Prostate gland (tissue), 2 donors: Measurements from ENCODE around the gene CST9L.
"Not testable (repeated sequence)": the region's sequence is repeated elsewhere in the genome, so short reads cannot be mapped to it uniquely, and the experiment has no call there.

ENCODE experiments used
- CTCF ChIP-seq, 4 experiments: fragments of 200-600 bp in 2 of 4; fragments of 450-650 bp in 2 of 4; sonication (generic) in 2 of 4; IDR thresholded peaks; 1 replicate in 3 of 4; 2 replicates in 1 of 4; pipeline ENCODE4 v1.5.1; 2016 to 2019; ENCODE audit warnings: antibody characterized with exemption in 4 of 4, mild to moderate bottlenecking in 2 of 4, moderate library complexity in 2 of 4
- POLR2A ChIP-seq: fragments of 450-650 bp; IDR thresholded peaks from one replicate; pipeline ENCODE4 v1.6.1; 2016; ENCODE audit warnings: antibody characterized with exemption, mild to moderate bottlenecking
- POLR2AphosphoS5 ChIP-seq: sonication (generic); formaldehyde crosslinking; IDR thresholded peaks from one replicate; pipeline ENCODE4 v1.6.1; 2017; ENCODE audit warnings: antibody characterized with exemption

- not testable (repeated sequence) for TF ChIP-seq CTCF (IDR thresholded peaks at IDR 0.05); POLR2A; POLR2AphosphoS5
Measured at GRCh38 chr20:23581833-23582232, 13.5 kb upstream of the CST9L start.
